Stimulated activated CD8-positive, alpha-beta memory T cell treated with anti-CD3 and anti-CD28 coated beads, Interleukin-7, amount 100 ng/mL, for 4 hours (primary cell): Measurements from ENCODE around the gene TRPV4.

Source experiments
- DNase-seq, 2 donors: peaks; one replicate each; pipeline ENCODE4 v3.0.0-alpha.2; 2020; ENCODE audit warnings: low read depth in 2 of 2

Gene TRPV4

DNA sequence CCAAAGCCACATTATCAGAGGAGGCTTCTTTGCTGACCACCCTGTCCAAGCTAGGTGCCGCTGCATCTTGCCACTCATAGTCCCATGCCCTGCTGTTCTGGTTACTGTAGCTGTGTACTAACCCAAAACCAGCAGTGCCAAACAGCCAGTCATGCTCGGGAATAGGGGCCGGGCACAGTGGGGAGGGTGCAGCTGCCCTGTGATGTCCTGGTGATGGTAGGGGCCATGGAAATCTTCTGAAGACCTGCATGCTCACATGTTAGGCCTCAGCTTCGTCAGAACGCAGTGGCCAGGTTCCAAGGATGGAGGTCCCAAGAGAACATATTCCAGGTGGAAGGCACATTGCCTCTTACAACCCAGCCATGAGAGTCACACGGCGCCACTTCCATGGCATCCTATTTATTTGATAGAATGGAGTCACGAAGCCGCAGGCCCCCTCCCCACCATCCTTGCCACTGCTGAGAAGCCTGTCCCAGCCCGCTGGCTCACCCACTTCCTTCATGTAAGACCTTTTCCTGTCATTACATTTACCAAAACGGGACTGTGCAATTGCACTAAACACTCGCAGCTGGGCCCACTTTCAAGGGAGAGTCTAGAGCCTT is 71.0 kb downstream of the TRPV4 start:
- no peak for DNase-seq

DNA sequence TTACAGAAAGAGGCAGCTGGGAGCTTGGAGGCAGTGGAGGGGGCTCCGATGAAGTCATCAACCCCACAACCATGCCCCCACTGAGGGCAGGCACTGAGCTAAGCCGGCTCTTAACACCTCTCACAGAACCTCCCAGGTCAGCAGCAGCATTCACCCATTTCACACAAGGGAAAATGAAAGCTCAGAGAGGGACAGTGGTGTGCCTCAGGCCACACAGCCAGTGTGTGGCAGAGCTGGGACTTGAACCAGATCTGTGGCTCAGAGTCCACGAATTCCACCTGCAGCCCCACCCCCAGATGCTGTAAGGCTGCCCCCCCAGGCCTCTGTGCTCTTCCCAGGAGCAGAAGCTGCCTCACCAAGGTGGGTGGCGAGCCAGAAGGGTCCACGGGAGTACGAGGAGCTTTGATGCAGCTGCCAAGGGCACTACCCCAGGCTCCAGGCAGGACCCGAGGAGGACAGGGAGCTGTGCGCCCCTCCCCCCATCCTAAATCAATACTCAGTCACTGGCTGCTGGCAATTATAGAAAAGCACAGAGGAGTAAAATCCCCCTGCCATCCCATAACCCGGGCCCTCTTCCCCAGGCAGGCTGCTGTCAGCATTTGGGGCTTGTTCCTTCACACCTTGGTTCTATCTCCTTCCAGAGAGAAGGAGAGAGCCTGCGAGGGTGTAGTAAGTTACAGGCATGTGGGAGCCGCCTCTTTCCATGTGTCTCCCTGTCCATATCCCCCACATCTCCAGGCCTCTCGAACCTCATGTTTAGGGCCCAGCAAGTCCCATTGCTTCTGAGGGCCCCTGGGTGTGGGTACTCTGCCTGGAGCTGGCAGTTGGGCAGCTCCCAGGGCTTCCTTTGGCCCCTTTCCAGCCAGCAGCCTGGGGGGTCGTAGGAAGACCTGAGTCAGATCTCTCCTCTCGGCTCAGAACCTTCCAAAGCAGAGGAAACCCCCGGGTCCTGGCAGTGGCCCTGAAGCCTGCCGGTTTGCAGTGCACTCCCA is 72.0 kb downstream of the TRPV4 start:
- no peak for DNase-seq

DNA sequence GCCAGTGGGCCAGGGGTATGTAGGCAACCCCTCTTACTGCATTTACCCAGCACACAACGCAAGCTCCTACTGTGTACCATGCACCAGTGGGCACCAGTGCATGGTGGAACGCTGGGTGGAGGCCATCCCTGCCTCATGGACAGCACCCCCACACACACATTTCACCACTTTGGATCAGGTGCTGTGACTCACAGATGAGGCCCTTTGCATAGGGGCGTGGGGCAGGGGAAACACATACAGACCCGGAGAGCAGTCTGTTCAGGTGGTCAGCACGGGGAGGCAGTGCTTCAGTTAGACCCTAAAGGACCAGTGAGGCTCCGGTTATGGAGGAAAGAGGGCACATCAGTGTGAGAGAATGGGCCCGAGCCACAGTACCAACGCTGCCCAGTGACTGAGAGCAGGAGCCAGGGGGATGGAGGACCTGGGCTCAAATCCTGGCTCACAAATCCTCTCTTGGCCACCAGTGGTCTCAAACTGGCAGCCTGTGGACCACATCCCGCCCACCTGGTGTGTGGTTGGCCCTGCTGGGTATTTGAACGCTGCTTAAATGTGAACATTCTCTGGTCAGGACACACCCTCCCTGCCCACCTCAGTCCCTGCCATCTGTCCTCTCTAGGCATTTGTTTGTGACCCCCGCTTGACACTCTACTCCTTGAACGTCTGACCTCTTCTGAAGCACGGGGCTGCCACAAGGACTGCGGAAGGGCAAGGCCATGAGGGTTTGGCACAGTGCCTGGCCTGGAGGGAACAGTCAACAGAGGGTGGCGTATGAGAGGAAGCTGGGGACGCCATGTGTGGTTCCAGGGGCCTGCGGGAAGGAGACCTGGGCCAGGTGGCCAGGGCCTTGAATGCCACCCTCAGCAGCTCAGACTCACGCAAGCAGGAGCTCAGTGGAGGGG is 72.9 kb downstream of the TRPV4 start:
- DNase-seq = no peak

DNA sequence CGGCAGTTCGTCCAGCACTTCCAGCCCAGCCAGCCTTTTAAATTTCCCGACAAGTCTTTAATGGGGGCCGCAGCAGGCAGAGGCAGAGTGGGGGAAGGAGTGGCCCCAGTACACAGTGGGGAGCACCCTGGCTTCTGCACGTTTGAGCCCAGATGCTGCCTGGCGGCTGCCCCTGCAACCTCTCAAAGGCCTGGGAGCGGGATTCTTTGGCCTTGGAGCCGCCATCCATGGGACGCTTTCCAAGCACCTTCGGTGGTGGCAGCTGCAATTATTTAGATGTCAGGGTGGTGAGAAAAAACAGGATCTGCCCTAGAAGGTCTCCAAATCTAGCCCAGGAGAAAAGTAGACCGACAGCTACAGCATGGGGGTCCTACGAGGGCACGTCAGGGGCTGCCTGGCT is 73.6 kb downstream of the TRPV4 start:
- no peak for DNase-seq

DNA sequence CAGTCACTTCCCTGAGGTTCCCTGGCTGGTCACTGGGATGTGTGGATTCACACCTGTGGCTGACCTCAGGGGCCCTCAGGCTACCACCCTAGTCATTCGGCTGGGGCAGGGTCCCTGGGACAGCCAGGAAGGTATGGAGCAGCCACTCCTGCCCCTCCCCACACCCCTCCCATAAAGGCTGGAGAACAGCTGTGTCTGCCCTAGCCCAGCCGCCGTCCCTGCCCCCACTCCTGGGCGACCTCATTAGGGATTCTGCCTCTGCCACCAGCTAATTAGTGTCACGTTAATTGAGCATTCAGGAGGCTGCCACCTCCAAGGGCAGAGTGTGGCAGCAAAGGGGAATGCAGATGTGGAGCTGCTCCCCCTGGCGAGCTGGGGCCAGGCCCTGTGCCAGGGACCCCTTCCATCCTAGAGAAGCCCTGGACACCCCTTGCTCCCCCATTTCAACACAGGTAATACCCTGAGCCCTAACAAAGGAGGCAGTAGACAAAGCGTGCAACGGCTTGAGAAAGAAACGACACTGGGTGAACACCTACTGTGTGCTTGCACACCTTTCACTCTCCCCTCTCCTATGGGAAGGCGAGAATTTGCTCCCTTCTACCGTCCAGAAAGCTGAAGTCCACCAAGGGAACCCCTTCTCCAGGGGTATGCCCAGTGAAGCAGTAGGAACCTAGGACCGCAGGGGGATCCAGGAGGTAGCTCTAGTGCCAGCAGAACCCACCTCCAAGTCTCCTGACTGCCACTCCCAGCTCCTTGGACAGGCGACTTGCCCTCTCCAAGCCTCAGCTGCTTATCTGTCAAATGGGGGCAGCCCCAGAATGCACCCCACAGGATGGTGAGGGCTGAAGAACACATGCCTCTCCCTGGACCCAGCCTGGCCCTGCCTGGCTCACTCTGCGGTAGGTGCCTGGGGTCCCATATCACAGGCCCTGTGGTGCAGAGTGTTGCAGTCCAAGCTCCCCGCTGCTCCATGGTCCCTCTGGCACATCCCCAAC is 74.5 kb downstream of the TRPV4 start:
- no peak for DNase-seq

DNA sequence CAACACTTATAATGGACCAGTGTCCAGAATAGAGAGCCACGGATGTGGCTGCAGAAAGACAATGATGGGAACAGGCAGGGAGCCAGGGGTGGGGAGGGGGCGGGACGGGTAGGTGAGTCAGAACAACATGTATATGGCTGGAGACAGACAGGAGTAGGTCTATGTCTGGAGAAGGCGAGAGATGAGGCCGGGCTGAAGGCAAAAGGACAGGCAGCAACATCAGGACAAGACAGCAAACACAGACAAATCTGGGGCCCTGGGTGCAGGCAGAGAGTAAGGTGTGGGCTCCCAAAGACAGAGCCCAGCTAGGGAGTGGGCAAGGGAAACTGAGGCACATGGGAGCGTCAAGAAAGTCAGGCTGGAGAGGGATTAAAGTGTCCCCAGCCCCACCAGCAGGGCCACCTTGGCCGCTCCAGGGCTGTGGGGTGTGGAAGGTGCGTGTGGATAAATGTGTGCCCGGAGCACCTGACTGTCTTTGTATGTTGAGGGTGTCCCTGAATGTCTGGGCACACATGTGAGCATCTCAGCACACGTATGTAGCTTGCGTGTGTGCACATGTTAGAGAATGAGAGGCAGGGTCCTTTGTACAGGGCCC is 75.4 kb downstream of the TRPV4 start:
- DNase-seq = no peak

DNA sequence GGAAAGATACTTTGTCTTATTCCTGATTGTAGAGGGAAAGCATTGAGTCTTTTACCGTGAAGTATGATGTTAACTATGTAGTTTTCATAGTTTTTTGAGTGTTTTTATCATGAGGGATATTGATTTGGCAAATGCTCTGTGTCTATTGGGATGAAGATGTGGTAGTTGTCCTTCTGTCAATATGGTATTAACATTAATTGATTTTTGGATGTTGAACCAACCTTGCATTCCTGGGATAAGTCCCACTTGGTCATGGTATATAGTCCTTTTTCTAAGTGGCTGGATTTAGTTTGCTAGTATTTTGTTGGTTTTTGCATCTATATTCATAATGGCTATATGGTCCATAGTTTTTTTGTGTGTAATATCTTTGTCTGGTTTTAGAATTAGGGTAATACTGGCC is 76.7 kb downstream of the TRPV4 start:
- DNase-seq = no peak

DNA sequence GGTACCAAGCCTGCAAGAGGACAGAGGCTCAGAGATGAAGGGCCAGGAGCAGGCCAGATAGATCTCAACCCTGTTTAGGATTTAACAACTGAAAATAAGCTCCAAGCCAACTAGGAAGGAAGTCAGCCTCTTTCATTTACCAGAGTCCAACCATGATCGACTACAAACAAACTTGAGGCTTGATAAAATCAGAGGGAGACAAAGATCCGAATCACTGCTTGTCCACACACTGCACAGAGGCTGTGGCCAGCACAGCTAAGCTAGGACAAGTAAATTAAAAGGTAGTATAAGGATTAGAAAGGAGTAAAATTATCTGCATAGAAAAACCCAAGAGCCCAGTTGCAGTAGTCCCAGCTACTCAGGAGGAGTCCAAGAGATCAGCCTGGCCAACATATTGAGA is 79.2 kb downstream of the TRPV4 start:
- no peak for DNase-seq

DNA sequence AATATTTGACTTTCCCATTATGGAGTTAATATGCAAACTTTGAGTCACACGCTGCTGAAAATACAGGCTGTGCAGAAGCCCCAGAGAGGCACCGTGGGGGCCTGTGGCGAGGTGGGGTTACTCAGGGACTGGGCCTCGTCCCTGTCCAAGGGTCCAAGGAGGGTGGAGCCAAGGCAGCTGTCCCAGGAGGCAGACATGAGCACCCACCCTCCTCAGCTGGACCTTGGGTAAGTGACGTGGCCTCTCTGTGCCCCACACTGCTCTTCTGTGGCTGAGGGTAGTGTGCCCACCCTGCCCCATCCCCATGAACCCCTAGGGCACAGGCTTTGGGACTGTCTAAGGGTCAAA is 80.2 kb downstream of the TRPV4 start:
- DNase-seq = no peak

DNA sequence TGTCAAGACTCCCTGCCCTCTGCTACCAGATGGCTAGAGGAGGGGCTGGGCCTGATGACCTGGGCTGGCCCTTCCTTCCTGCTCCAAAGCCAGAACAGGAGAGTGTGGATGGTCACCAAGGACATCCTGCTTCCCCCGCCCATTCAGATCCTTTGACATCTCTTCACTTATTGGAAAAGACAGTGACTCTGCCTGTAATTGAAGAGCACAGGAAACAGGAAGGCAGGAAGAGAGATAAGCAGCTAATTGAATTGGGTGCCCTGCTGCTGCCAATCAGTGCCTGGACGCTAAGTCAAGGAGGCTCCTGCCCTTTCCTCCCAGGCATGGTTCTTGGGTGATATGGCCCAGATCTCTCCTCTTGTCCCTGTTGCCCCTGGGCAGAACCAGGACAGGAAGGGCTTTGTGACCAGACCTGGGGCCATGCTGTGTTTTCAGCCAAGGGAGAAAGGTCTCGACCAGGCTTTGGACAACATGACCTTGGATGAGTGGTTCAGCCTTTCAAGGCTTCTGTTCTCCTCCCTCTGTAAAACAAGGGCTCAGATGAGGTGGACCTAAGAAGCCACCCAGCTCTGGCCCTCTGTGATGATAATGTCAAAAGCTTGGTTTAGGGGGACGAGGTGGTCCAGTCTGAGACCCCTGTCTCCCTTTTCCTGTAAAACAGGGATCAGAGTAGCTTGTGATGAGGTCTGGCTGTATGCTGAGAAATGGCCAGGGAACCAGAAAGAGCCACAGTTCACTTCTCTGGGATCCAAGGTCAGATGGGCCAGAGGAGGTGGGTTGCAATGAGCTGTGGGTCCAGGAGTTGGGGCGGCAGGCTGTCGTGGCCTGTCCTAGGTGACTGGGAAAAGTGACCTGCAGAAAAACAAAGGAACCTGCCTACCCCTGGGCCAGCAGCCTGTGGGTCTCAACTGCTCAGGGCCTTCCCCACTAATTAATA is 80.8 kb downstream of the TRPV4 start:
- no peak for DNase-seq

DNA sequence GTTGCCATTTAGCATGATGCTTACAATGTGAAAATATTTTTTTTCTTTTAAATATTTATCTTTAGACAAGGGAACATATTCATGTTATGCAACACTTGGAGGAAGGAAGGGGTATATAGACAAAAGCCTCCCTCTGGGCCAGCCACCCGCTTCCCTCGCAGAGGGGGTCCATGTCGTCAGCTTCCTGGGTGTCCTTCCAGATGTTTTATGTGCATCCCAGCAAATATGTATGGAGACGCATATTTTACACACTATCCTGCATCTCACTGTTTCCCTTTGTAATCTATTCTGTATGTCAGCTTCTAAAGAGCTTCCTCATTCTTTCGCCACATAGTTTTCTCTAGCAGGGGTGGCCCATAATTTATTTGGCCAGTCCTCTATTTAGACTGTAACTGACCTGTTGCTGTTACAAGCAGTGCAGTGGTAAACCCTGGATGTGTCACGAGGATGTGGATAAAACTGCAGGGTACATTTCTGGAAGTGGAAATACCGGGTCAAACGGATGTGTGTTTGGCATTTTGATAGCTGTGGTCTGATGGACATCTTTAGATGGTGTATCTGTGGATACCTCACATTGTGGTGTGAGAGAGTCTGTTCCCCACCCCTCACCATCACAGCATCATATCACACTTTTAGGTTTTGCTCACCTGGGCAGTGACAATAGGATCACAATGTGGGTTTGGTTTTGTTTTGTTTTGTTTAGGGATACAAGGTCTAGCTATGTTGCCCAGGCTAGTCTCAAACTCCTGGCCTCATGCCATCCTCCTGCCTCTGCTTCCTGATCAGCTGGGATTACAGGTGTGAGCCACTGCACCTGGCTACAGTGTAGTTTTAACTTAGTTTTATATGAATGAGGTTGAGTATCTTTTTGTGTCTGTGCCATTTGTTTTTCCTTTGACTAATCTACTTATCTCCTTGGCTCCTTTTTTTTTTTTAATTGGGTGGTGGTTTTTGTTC is 87.9 kb downstream of the TRPV4 start:
- no peak for DNase-seq

DNA sequence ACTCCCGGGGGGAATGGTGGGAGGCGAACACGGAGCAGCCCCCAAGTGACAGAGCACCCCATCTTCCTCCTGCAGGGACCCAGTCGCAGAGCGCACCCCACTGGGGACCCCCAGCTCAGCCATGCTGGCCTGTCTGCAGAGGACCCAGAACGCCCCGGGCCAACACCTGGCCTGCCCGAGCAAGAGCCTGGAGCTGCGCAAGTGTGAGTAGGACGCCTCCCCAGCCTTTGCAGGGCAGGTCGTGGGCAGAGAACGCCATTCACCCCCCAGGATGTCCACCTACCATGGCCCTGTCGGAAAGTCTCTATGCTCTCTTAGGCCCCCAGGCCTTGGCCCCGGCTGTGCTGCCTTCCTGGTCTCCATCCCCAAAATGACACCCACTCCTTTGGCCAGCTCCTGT is 89.2 kb downstream of the TRPV4 start:
- no peak for DNase-seq

DNA sequence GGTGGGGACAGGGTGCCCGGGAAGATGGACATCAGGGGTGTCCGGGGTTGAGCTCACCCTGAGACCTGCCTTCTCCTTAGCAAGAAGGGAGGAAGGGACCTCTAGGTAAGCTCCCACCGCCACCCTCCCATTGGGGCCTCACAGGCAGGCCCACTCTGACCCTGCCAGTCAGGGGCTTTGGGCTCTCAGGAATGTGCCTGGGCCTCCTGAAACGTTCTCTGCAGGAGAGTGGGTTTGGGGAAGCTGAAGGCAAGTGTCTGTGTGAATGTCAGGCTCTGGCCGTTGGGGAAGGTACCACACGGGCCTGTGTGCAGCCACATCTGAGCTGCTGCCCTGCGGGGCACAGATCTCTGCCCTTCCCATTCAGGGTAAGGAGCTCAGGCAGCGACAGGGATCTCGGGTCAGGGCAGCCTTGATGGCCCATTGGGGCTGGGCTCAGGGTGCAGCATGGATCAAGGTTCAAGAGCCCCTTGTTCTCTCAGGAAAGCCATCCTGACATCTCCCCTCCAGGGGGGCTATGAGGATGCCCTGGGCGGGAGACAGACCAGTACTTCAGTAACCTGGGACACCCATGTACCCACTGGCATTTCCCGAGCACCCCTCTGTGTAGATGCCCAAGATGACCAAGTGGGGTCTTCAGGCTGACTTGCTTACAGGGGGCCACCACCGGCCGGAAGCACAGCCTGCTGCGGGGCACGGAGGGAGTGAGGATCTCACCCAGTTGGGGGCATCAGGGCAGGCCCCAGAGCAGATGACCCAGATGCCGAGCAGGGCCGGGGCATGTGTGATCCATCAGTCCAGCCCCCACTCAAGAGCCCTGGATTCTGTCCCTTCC is 89.9 kb downstream of the TRPV4 start:
- no peak for DNase-seq

DNA sequence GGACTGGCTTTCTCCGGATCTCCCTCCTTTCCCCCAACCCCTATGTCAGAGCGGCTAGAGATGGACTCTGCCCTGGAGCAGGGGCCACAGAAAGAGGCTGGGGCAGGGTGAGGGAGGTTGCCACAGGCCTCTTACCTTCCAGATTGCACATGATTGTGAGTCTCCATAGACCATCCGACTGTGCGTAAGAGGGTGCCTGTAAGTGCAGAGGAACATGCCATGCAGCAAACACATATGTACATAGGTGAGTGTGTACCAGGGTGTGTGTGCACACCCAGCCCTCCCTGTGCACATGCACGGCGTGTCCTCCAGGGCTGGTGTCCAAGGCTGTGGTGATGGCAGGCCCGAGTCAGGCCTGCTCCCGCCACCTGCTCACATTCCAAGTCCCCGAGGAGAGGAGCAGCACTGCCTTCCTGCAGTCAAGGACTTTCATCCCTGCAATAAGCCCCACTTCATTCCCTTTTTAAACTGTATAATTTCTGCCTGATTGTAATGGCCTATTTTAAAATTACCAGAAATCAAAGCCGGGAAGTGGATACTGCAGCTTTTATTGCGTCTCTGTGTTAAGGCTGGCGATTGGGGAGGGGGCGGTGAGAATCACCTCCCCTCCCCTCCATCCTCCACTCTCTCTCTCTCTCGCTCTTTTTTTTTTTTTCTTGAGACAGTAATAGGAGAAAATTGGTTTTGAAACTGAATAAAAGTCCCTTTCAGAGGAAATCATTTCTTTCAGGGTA is 91.1 kb downstream of the TRPV4 start:
- no peak for DNase-seq

DNA sequence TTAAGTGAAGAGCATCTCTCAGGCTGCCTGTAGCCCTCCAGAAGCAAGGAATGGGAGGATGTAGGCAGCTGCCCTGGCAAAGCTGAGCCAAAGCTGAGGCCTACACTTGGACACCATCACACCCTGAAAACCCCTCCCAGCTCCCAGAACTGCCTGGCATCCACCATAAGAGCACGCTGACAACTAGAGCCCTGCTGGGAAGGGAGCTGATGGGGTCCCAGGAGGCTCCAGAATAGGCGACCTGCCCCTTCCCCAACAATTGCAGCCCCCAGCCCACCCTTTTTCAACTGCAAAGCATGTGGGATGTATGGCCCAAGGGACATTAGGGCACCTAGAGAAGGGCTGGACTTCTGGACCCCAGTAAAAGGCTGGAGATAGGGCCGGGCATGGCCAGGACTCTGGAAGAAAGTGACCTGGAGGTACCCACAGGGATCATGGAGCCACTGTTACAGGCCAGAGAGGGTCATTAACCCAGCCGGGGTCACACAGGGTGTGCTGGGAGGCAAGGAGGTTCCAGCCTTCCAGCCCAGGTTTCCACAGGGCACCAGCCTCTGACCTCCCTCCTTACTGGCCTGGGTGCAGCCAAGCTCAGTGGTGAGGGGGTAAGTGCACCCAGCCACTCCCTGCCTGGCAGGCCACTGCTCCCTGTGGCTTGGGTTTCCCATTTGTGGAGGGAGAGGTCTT is 91.8 kb downstream of the TRPV4 start:
- no peak for DNase-seq

DNA sequence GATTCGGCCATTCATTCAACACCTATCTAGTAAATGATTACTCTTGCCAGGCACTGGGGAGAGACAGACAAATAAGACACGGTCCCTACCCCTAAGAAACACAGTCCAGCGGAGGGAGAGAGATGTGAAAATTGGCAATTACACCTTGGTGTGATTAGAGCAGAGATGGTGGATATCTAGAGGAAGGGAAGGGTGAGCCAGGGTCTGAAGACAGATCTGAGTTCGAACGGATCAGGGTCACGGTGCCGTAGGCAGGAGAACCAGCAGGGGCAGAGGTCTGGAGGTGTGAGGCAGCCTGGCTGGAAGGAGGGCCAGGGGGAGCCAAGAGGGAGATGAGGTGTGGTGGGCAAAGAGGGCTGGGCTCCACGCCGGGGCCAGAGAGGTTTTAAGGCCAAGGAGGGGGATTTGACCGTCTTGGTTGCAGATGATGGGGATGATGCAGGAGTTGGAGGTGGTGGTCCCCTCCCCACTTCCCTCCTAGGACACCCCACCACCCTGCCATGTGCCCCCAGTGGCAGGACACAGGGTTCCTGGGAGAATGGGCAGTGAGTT is 92.4 kb downstream of the TRPV4 start:
- DNase-seq = no peak
